ENCODE results near the gene PTGS2. TPM values are rescaled to one million over a fixed set of nuclear protein-coding genes. Genes with fewer than 3 reads are reported as not detected.

The PTGS2 gene
- total RNA-seq, 1 donor from 2014 or later = 19.1 TPM

DNA sequence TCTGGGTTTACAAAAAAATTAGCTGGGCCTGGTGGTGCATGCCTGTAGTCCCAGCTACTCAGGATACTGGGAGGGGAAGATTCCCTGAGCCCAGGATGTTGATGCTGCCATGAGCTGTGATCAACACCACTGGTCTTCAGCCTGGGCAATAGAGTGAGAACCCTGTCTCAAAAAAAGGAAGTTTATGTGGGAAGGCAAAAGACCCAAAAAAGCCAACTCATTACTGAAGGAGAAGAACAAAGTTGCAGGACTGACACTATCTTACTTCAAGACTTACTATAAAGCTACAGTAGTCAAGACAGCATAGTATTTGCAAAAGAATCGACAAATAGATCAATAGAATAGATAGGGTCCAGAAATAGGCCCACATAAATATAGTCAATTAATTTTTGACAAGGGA lies 9.2 kb upstream of the PTGS2 start:
- no peak for DNase-seq (ENCODE audit: low spot score in 2 of 2, unreplicated experiment in 2 of 2)
- H3K4me1 Mint-ChIP-seq = no peaks in the 10 kb centered on the region
- peaks cover 33% of the 10 kb centered on the region for H3K9me3 Mint-ChIP-seq
- no peak for TF ChIP-seq CTCF (IDR thresholded peaks at IDR 0.05; ENCODE audit: unreplicated experiment)
- H3K27ac Mint-ChIP-seq = no peak overlapping the region
- H3K36me3 Mint-ChIP-seq = peaks cover 6% of the 10 kb centered on the region
- no peaks in the 10 kb centered on the region for H3K27me3 Mint-ChIP-seq (ENCODE audit: low read depth)
- H3K4me3 Mint-ChIP-seq = no peak overlapping the region

GRCh38 chr1:186683652-186684410 lies 3.6 kb upstream of the PTGS2 start:
- H3K9me3 Mint-ChIP-seq = peaks cover 29% of the 10 kb centered on the region
- no peak for DNase-seq (ENCODE audit: low spot score in 2 of 2, unreplicated experiment in 2 of 2)
- no peak for TF ChIP-seq CTCF (IDR thresholded peaks at IDR 0.05; ENCODE audit: unreplicated experiment)
- peaks cover 6% of the 10 kb centered on the region for H3K36me3 Mint-ChIP-seq
- no peak overlapping the region for H3K27ac Mint-ChIP-seq
- no peak overlapping the region for H3K4me3 Mint-ChIP-seq
- peaks cover 23% of the 10 kb centered on the region for H3K4me1 Mint-ChIP-seq
- no peaks in the 10 kb centered on the region for H3K27me3 Mint-ChIP-seq (ENCODE audit: low read depth)

- Mint-ChIP-seq H3K4me3 (peak overlapping the region; percentile 93), H3K4me1 (peaks cover 23% of the 10 kb centered on the region), H3K9me3 (peaks cover 24% of the 10 kb centered on the region), H3K27me3 (ENCODE audit: low read depth) (no peaks in the 10 kb centered on the region), H3K27ac (no peak overlapping the region), H3K36me3 (peaks cover 3% of the 10 kb centered on the region)
- TF ChIP-seq CTCF (IDR thresholded peaks at IDR 0.05; ENCODE audit: unreplicated experiment) = no peak
- DNase-seq (ENCODE audit: low spot score in 2 of 2, unreplicated experiment in 2 of 2) = no peak
Measured at GRCh38 chr1:186682736-186683135, 2.5 kb upstream of the PTGS2 start.

GRCh38 chr1:186681801-186682200 lies 1.6 kb upstream of the PTGS2 start:
- peak overlapping the region; percentile 93 for H3K4me3 Mint-ChIP-seq
- no peaks in the 10 kb centered on the region for H3K36me3 Mint-ChIP-seq
- no peak overlapping the region for H3K27ac Mint-ChIP-seq
- H3K27me3 Mint-ChIP-seq (ENCODE audit: low read depth) = no peaks in the 10 kb centered on the region
- DNase-seq (ENCODE audit: low spot score in 2 of 2, unreplicated experiment in 2 of 2) = no peak
- H3K9me3 Mint-ChIP-seq = peaks cover 15% of the 10 kb centered on the region
- TF ChIP-seq CTCF (IDR thresholded peaks at IDR 0.05; ENCODE audit: unreplicated experiment) = no peak
- peaks cover 23% of the 10 kb centered on the region for H3K4me1 Mint-ChIP-seq

DNA sequence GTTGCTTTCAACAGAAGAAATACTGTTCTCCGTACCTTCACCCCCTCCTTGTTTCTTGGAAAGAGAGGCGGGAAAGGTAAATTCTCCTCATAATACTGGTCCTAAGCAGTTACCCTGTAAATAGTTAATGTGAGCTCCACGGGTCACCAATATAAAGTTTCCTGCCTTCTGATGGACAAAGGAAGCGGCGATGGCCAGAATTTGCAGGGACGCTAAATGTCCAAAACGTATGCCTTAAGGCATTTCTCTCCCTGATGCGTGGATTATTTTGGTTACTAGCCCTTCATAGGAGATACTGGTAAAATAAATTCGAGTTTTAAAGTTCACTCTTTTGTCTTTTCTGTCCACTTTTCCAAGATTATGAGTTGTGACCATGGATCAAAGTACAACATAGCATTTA lies 898 bp upstream of the PTGS2 start:
- Mint-ChIP-seq H3K27ac (peak overlapping the region; percentile 97), H3K27me3 (ENCODE audit: low read depth) (no peaks in the 10 kb centered on the region), H3K9me3 (peaks cover 11% of the 10 kb centered on the region)

More for the DNA sequence above, 898 bp upstream of the PTGS2 start:
- peaks cover 3% of the 10 kb centered on the region for H3K36me3 Mint-ChIP-seq
- DNase-seq (ENCODE audit: low spot score in 2 of 2, unreplicated experiment in 2 of 2) = no peak
- H3K4me1 Mint-ChIP-seq = peaks cover 23% of the 10 kb centered on the region
- peak overlapping the region; percentile 93 for H3K4me3 Mint-ChIP-seq
- no peak for TF ChIP-seq CTCF (IDR thresholded peaks at IDR 0.05; ENCODE audit: unreplicated experiment)

All from mesothelial cell of epicardium (in vitro differentiated cells).